ENCODE data around the gene KCNQ2. TPM values are rescaled to one million over a fixed set of nuclear protein-coding genes. Genes with fewer than 3 reads are reported as not detected.
"Not testable (repeated sequence)": the region's sequence is repeated elsewhere in the genome, so short reads cannot be mapped to it uniquely, and the experiment has no call there.

Gene KCNQ2
- total RNA-seq, 1 donor from 2014 or later, result 39.5 TPM

- peaks cover 31% of the 10 kb centered on the region for H3K27me3 ChIP-seq
- H4K20me1 ChIP-seq (ENCODE audit: low read depth), result peaks cover 3% of the 10 kb centered on the region
- no peak overlapping the region for H3K4me3 ChIP-seq
- peak overlapping the region; percentile 69 for H3K27ac Mint-ChIP-seq
- no peak for TF ChIP-seq EZH2 (IDR thresholded peaks at IDR 0.05)
- no peak for TF ChIP-seq CTCF (IDR thresholded peaks at IDR 0.05)
- no peak for TF ChIP-seq EZH2phosphoT487 (IDR thresholded peaks at IDR 0.05)
- no peak overlapping the region for H3K27ac ChIP-seq
- H3F3A ChIP-seq (ENCODE audit: low read depth), result no peaks in the 10 kb centered on the region
- no peaks in the 10 kb centered on the region for H3K36me3 ChIP-seq
- H3K4me3 Mint-ChIP-seq, result no peak overlapping the region
- no peaks in the 10 kb centered on the region for H3K9me3 ChIP-seq (ENCODE audit: low read depth)
- no peak overlapping the region for H3K4me2 ChIP-seq
- no peaks in the 10 kb centered on the region for H3K79me2 ChIP-seq (ENCODE audit: low read depth)
- H3K36me3 Mint-ChIP-seq, result no peaks in the 10 kb centered on the region
- no peak overlapping the region for H2AFZ ChIP-seq (replicated peaks)
- H3K9me3 Mint-ChIP-seq, result peaks cover 3% of the 10 kb centered on the region
- no peak overlapping the region for H3K9ac ChIP-seq
- no peak for DNase-seq (ENCODE audit: low spot score)
- H3K4me1 Mint-ChIP-seq, result peaks cover 19% of the 10 kb centered on the region
- H3K27me3 Mint-ChIP-seq (ENCODE audit: insufficient read depth, low read depth), result peaks cover 24% of the 10 kb centered on the region
- peaks cover 7% of the 10 kb centered on the region for H3K4me1 ChIP-seq
Observed at GRCh38 chr20:63482021-63482587, 9.6 kb upstream of the KCNQ2 start.

DNA sequence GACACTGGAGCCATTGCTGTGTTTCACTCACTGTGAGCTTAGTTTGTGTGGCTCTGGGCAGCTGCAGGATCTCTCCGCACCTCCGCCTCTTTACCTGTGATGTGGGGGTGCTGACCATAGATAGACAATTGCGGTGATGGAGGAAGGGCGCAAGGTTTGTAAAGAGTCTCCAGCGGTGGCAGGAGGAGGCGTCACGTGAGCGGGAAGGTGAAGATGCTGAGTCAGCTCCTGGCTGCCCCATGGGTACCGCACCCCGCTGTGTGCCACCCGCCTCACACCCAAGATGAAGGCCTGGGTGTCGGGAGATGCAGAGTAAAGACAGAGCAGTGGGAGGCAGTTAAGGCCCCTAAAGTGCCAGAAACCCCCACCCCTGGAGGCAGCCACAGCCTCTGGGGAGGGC lies 9.0 kb upstream of the KCNQ2 start:
- Histone ChIP-seq H3K79me2 (ENCODE audit: low read depth) (no peaks in the 10 kb centered on the region), H3K4me2 (no peak overlapping the region), H2AFZ (replicated peaks) (no peak overlapping the region), H3K4me3 (no peak overlapping the region), H3K27ac (no peak overlapping the region), H3F3A (ENCODE audit: low read depth) (no peaks in the 10 kb centered on the region), H3K9me3 (ENCODE audit: low read depth) (no peaks in the 10 kb centered on the region), H3K9ac (no peak overlapping the region), H4K20me1 (ENCODE audit: low read depth) (peaks cover 3% of the 10 kb centered on the region), H3K36me3 (no peaks in the 10 kb centered on the region), H3K4me1 (peaks cover 7% of the 10 kb centered on the region), H3K27me3 (peaks cover 25% of the 10 kb centered on the region)
- Mint-ChIP-seq H3K27ac (no peak overlapping the region), H3K4me3 (no peak overlapping the region), H3K9me3 (peaks cover 3% of the 10 kb centered on the region), H3K36me3 (no peaks in the 10 kb centered on the region), H3K4me1 (peaks cover 22% of the 10 kb centered on the region), H3K27me3 (ENCODE audit: insufficient read depth, low read depth) (peaks cover 29% of the 10 kb centered on the region)
- no peak for TF ChIP-seq EZH2phosphoT487 (IDR thresholded peaks at IDR 0.05)
- no peak for TF ChIP-seq EZH2 (IDR thresholded peaks at IDR 0.05)
- TF ChIP-seq CTCF (IDR thresholded peaks at IDR 0.05), result no peak
- no peak for DNase-seq (ENCODE audit: low spot score)

GRCh38 chr20:63479695-63480419 lies 7.4 kb upstream of the KCNQ2 start:
- not testable (repeated sequence) for H3K4me2 ChIP-seq; H3K9me3 ChIP-seq (ENCODE audit: low read depth); H2AFZ ChIP-seq (replicated peaks); H3K4me3 ChIP-seq; H3K4me1 ChIP-seq; H3K79me2 ChIP-seq (ENCODE audit: low read depth); H3K36me3 ChIP-seq; H3K27ac Mint-ChIP-seq; DNase-seq (ENCODE audit: low spot score); H3F3A ChIP-seq (ENCODE audit: low read depth); H3K9ac ChIP-seq; H3K9me3 Mint-ChIP-seq; H3K36me3 Mint-ChIP-seq; H3K27ac ChIP-seq
- H3K4me3 Mint-ChIP-seq, result peak overlapping the region; percentile 55
- Histone ChIP-seq H4K20me1 (ENCODE audit: low read depth) (peaks cover 14% of the 10 kb centered on the region), H3K27me3 (peaks cover 26% of the 10 kb centered on the region)
- H3K27me3 Mint-ChIP-seq (ENCODE audit: insufficient read depth, low read depth), result peaks cover 37% of the 10 kb centered on the region
- peaks cover 25% of the 10 kb centered on the region for H3K4me1 Mint-ChIP-seq
